MCF 10A (cell line): ENCODE measurements around the gene ZMIZ1. TPM values are rescaled to one million over a fixed set of nuclear protein-coding genes. Genes with fewer than 3 reads are reported as not detected.

Experiments
- BruUV-seq: library from RNA; stranded (reverse); fragments of 400-500 nt; replicated peaks from 2 replicates; lab custom pipeline; 2021; lab: Mats Ljungman, UMichigan
- CTCF ChIA-PET: fragments of 300-600 bp; sonication (Branson Sonifier 250); formaldehyde crosslinking; extraction: SDS; loops from one replicate; lab custom pipeline; 2021; ENCODE audit warnings: antibody characterized with exemption, inconsistent platforms; lab: Yijun Ruan, JAX
- POLR2A ChIA-PET: fragments of 300-600, 350-650 bp; sonication (Branson Sonifier 250); formaldehyde crosslinking; extraction: SDS; loops from one replicate; lab custom pipeline; 2020; ENCODE audit warnings: antibody characterized with exemption, inconsistent platforms; lab: Yijun Ruan, JAX
- DNase-seq: peaks from one replicate; pipeline ENCODE4 v3.0.0-alpha.2; 2018; ENCODE audit not compliant: unreplicated experiment
- H3K27ac Mint-ChIP-seq: one replicate; pipeline ENCODE4 v1.8.0; 2022; ENCODE audit warnings: mild to moderate bottlenecking, low read depth, mixed read lengths; ENCODE audit not compliant: unreplicated experiment
- H3K27me3 Mint-ChIP-seq: one replicate; pipeline ENCODE4 v1.8.0; 2022; ENCODE audit warnings: mixed read lengths; ENCODE audit not compliant: insufficient read depth, unreplicated experiment
- H3K36me3 Mint-ChIP-seq: one replicate; pipeline ENCODE4 v1.8.0; 2022; ENCODE audit warnings: mild to moderate bottlenecking, moderate library complexity, mixed read lengths; ENCODE audit not compliant: insufficient read depth, unreplicated experiment
- H3K4me1 Mint-ChIP-seq: one replicate; pipeline ENCODE4 v1.8.0; 2022; ENCODE audit warnings: mixed read lengths; ENCODE audit not compliant: insufficient read depth, unreplicated experiment
- H3K4me3 Mint-ChIP-seq: one replicate; pipeline ENCODE4 v1.8.0; 2022; ENCODE audit warnings: mild to moderate bottlenecking, moderate library complexity, mixed read lengths; ENCODE audit not compliant: unreplicated experiment
- H3K9me3 Mint-ChIP-seq: one replicate; pipeline ENCODE4 v1.8.0; 2022; ENCODE audit warnings: mixed read lengths; ENCODE audit not compliant: unreplicated experiment
- CTCF ChIP-seq: fragments of 200-600 bp; IDR thresholded peaks from one replicate; pipeline ENCODE4 v1.8.0; 2022; ENCODE audit warnings: antibody characterized with exemption, mild to moderate bottlenecking; ENCODE audit not compliant: unreplicated experiment
- intact Hi-C: fragments of 100-400 bp; cut with micrococcal nuclease; formaldehyde crosslinking; loops from 2 replicates; pipeline ENCODE4 v1.14.1; 2022
- total RNA-seq: library from RNA; stranded (reverse); gene quantifications from 2 replicates; pipeline ENCODE4 v1.2.3, GENCODE V29; 2022

Gene ZMIZ1
- total RNA-seq, 1 experiment from 2014 or later, result 15.5 TPM

- POLR2A ChIA-PET, result interaction anchor here (0.6 to 8.2 kb wide), 22 partner anchors 8 to 1037 kb away, joined by 3 to 122 read pairs (median 4); no protein-coding TSS in a partner anchor
- CTCF ChIA-PET, result interaction anchor here (0.6 to 2.5 kb wide), 10 partner anchors 9 to 1024 kb away, joined by 3 to 17 read pairs (median 4); no protein-coding TSS in a partner anchor
- no peaks in the 10 kb centered on the region for H3K27me3 Mint-ChIP-seq
- no peak for DNase-seq
- BruUV-seq, result no TSS peak
- no peak for TF ChIP-seq CTCF
- peaks cover 20% of the 10 kb centered on the region for H3K4me1 Mint-ChIP-seq
- H3K36me3 Mint-ChIP-seq, result no peaks in the 10 kb centered on the region
- intact Hi-C loops, result loop anchor here (1.0 to 5.0 kb wide), 8 partner anchors 13 to 647 kb away; no protein-coding TSS in a partner anchor
- peak overlapping the region; percentile 95 for H3K27ac Mint-ChIP-seq
- H3K4me3 Mint-ChIP-seq, result peak overlapping the region; percentile 84
- no peaks in the 10 kb centered on the region for H3K9me3 Mint-ChIP-seq
Observed at GRCh38 chr10:79071396-79071923, 2.7 kb downstream of the ZMIZ1 start.

- intact Hi-C loops, result loop anchor here (5.0 kb wide), 2 partner anchors 40 to 55 kb away; no protein-coding TSS in a partner anchor
- no peaks in the 10 kb centered on the region for H3K36me3 Mint-ChIP-seq
- H3K9me3 Mint-ChIP-seq, result no peaks in the 10 kb centered on the region
- DNase-seq, result no peak
- POLR2A ChIA-PET, result interaction anchor here (0.6 to 8.2 kb wide), 9 partner anchors 7 to 1038 kb away, joined by 3 to 122 read pairs (median 6); no protein-coding TSS in a partner anchor
- CTCF ChIA-PET, result interaction anchor here (0.6 to 2.5 kb wide), 4 partner anchors 9 to 168 kb away, joined by 3 to 17 read pairs (median 6); no protein-coding TSS in a partner anchor
- H3K27ac Mint-ChIP-seq, result peak overlapping the region; percentile 95
- peaks cover 20% of the 10 kb centered on the region for H3K4me1 Mint-ChIP-seq
- peak overlapping the region; percentile 84 for H3K4me3 Mint-ChIP-seq
- H3K27me3 Mint-ChIP-seq, result no peaks in the 10 kb centered on the region
- BruUV-seq, result no TSS peak
- no peak for TF ChIP-seq CTCF
Observed at GRCh38 chr10:79072041-79072441, 3.3 kb downstream of the ZMIZ1 start.

- H3K27ac Mint-ChIP-seq, result no peak overlapping the region
- peaks cover 2% of the 10 kb centered on the region for H3K36me3 Mint-ChIP-seq
- TF ChIP-seq CTCF, result no peak
- no peak overlapping the region for H3K4me3 Mint-ChIP-seq
- ChIA-PET CTCF (interaction anchor here (0.6 to 2.5 kb wide), 3 partner anchors 42 to 122 kb away, joined by 4 to 17 read pairs (median 4); no protein-coding TSS in a partner anchor), POLR2A (interaction anchor here (1.5 to 8.2 kb wide), 2 partner anchors 12 to 138 kb away, joined by 3 to 122 read pairs; no protein-coding TSS in a partner anchor)
- DNase-seq, result no peak
- no peaks in the 10 kb centered on the region for H3K9me3 Mint-ChIP-seq
- BruUV-seq, result no TSS peak
- intact Hi-C loops, result loop anchor here (5.0 kb wide), 2 partner anchors 39 to 54 kb away; no protein-coding TSS in a partner anchor
- no peaks in the 10 kb centered on the region for H3K27me3 Mint-ChIP-seq
- H3K4me1 Mint-ChIP-seq, result peaks cover 14% of the 10 kb centered on the region
Observed at GRCh38 chr10:79072994-79073645, 4.4 kb downstream of the ZMIZ1 start.
